VCaP (cell line): ENCODE results near the gene GAST.

ENCODE experiments used
- H3K27ac ChIP-seq: fragments of 450-650 bp; 2 replicates; pipeline ENCODE4 v1.5.1; 2017
- TF ChIP-seq, protein P1 (sequence below): fragments of 450-650 bp; conservative IDR thresholded peaks from 2 replicates; pipeline ENCODE4 v1.5.1; 2017; ENCODE audit warnings: mild to moderate bottlenecking, moderate library complexity

The GAST gene

DNA sequence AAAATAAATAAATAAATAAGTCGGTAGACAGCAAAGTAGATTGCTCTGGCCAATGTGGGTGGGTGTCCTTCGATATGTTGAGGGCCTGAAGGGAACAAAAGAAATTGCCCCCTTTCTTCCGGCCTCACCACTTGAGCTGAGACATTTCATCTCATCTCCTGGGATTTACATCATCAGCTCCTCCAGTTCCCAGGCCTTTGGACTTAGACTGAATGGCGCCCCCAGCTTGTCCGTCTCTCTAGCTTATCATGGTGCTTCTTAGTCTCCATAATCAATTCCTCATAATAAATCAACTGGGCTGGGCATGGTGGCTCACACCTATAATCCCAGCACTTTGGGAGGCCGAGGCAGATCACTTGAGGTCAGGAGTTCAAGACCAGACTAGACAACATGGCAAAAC, 36.1 kb downstream of the GAST start:
- H3K27ac ChIP-seq = no peak overlapping the region
- TF ChIP-seq, protein P1, sequence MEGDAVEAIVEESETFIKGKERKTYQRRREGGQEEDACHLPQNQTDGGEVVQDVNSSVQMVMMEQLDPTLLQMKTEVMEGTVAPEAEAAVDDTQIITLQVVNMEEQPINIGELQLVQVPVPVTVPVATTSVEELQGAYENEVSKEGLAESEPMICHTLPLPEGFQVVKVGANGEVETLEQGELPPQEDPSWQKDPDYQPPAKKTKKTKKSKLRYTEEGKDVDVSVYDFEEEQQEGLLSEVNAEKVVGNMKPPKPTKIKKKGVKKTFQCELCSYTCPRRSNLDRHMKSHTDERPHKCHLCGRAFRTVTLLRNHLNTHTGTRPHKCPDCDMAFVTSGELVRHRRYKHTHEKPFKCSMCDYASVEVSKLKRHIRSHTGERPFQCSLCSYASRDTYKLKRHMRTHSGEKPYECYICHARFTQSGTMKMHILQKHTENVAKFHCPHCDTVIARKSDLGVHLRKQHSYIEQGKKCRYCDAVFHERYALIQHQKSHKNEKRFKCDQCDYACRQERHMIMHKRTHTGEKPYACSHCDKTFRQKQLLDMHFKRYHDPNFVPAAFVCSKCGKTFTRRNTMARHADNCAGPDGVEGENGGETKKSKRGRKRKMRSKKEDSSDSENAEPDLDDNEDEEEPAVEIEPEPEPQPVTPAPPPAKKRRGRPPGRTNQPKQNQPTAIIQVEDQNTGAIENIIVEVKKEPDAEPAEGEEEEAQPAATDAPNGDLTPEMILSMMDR = no peak

DNA sequence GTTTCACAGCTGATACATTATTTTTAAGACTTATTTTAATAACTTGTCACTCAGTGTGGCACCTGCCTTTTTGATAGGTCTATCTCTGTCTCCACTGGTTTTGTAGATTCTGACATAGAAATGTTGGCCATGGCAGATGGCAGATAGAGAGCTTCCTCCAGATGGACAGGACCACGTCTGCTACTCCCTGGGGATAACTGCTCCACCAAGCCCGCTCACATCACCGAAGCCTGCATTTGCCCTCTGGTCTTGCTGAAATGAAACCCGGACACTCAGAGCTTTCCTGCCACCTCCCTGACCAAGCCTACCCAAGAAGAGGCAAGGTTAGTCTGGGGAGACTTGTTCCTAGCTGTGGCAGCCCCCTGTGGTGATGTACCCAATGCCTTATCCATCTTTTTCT, 38.7 kb downstream of the GAST start:
- no peak overlapping the region for H3K27ac ChIP-seq
- TF ChIP-seq, protein P1 = no peak

DNA sequence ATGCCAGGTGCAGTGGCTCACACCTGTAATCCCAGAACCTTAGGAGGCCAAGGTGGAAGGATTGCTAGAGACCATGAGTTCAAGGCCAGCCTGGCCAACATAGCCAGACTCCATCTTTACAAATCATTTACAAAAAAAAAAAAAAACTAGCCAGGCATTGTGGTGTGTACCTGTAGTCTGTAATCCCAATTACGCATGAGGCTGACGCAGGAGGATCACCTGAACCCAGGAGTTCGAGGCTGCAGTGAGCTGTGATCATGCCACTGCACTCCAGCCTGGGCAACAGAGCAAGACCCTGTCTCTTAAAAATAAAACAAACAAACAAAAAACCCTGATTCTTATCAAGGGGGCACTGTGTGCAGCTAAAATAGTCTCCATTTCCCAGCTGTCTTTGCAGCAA, 39.2 kb downstream of the GAST start:
- no peak overlapping the region for H3K27ac ChIP-seq
- TF ChIP-seq, protein P1 = no peak

DNA sequence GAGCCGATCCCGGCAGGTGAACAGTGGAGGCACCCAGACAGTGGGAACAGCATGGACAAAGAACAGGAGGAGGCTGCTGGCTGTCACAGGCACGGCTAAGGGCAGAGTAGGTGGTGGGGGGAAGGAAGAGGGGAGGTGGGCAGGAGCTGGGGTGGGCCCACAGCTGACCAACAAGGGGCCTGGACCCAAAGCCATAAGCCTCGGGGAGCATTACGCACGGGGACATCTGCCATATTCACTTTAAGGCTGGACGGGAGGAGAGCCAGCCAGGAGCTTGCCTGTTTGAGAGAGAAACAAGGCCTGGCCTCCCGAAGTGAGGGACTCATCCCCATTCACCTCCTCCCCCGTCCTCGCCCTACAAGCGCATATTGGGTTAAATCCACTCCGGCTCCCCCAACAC, 41.9 kb downstream of the GAST start:
- TF ChIP-seq, protein P1 = no peak
- H3K27ac ChIP-seq = no peak overlapping the region

DNA sequence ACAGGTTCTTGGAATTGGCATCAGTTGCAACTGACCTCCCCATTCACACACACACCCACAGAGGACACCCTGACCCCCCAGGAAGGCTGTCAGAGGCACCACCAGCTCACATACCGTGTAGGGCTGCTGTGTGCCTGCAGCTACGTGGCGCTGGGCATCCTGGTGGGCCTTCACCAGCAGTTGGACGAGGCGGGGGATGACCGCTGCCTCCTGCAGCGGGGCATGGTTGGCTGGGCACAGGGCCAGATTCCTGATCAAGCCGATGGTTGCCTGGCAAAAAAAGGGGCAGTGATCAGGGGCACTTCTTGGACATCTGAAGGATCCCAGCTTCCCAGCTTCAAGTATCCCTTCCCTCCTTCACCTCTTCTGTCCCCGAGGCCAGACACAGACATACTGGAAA, 46.5 kb downstream of the GAST start:
- H3K27ac ChIP-seq = no peak overlapping the region
- TF ChIP-seq, protein P1 = no peak

DNA sequence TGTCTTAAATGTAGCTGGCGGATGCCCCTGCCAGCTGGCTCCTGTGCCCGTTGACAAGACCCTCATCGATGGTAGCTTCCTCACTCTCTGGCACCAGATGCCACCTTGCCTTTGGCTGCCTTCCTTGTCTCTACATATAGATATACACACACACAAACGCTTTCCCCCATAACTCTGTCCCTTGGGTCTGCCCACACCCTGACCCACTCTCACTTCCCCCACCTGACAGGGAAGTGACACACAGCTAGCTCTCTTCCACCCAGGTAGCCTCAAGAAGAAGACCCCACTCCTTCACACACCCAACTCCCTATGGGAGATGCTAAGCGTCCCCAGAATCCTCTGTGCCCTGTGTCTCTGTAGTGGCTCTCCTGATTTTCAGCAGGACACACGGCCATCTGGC, 48.7 kb downstream of the GAST start:
- TF ChIP-seq, protein P1 = no peak

DNA sequence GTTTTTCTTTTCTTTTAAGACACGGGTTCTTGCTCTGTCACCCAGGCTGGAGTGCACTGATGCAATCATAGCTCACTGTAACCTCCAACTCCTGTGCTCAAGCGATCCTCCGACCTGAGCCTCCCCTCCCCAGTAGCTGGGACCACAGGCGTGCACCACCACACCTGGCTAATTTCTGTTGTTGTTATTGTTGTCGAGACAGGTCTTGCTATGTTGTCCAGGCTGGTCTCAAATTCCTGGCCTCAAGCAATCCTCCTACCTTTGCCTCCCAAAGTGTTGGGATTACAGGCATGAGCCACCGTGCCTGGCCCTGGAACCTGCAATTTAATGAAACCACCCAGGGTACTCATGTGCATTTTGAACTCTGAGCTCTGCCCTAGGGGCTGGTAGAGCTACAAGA, 50.3 kb downstream of the GAST start:
- H3K27ac ChIP-seq = no peak overlapping the region
- TF ChIP-seq, protein P1 = no peak

More for the DNA sequence above, 48.7 kb downstream of the GAST start:
- H3K27ac ChIP-seq = no peak overlapping the region

DNA sequence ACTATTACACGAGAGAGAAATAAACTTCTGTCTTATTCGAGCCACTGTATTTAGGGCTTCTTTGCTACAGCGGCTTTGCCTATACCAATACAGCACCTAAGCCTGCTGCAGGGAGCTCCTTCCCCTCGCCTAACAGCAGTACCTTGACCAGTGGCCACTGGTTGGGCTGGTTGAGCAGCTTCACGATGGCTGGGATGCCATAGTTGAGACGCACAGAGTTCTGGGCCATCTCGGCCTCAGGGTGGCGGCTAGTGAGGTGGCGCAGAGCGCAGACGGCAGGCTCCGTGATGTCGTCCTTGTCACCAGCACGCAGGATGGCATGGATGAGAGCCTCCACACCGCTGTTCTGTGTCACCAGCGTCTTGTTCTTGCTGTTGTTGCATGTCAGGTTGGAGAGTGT, 50.7 kb downstream of the GAST start:
- no peak overlapping the region for H3K27ac ChIP-seq
- TF ChIP-seq, protein P1 = no peak
